ENCODE measurements around the gene MTERF2. TPM values are rescaled to one million over a fixed set of nuclear protein-coding genes. Genes with fewer than 3 reads are reported as not detected.

The MTERF2 gene
- total RNA-seq, 1 experiment from 2014 or later: 6.5 TPM

DNA sequence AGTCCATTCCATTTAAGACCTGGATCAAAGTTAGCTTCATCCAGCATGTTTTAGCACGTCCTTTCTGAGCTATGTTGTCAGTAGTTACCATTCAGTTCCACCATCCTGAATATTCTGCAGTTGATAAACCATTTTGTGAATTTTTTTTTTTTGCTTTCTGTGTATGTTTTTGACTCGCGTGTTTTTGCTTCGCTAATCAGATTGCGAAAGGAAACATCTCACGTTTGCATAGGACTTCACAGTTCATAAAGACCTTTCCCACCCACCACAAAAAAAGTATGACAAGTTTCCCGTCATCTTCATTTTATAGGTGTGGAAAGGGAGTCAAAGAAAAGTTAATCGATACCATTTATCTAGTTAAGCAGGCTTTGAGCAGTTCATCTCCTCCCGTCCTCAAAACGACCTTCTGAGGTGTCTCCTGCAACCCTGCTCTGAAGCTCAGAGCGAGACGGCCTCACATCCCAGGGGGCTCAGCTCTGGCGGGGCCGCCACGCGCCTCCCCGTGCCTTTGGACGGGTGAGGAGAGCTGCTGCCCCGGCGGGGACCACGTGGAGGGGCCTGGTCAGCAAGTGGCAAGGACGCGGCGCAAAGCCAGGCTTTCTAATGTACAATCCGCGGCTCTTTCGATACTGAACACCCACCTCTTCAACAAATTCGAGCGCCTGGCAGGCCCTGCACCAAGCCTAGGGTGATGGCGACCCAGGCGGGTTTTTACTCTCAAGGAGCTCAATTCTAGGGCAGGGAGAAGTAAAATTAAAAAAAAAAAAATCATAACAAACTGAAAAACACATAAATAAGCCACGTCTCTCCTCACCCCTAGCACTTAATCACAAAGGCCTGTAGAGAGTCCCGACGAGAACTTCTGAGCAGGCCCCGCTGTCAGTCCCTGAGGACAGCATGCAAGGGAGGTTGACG lies 32.2 kb downstream of the MTERF2 start:
- DNase-seq: peak; percentile 48
- Histone ChIP-seq H3K27me3 (ENCODE audit: control insufficient read depth, insufficient read depth, low read length) (peaks cover 2% of the 10 kb centered on the region; the same call in 1 of the 2 replicates), H3K36me3 (replicated peaks; ENCODE audit: control insufficient read depth, insufficient read depth, low read length) (no peaks in the 10 kb centered on the region), H3K4me3 (ENCODE audit: insufficient read depth, low read depth, low read length) (peak overlapping the region; percentile 94)

DNA sequence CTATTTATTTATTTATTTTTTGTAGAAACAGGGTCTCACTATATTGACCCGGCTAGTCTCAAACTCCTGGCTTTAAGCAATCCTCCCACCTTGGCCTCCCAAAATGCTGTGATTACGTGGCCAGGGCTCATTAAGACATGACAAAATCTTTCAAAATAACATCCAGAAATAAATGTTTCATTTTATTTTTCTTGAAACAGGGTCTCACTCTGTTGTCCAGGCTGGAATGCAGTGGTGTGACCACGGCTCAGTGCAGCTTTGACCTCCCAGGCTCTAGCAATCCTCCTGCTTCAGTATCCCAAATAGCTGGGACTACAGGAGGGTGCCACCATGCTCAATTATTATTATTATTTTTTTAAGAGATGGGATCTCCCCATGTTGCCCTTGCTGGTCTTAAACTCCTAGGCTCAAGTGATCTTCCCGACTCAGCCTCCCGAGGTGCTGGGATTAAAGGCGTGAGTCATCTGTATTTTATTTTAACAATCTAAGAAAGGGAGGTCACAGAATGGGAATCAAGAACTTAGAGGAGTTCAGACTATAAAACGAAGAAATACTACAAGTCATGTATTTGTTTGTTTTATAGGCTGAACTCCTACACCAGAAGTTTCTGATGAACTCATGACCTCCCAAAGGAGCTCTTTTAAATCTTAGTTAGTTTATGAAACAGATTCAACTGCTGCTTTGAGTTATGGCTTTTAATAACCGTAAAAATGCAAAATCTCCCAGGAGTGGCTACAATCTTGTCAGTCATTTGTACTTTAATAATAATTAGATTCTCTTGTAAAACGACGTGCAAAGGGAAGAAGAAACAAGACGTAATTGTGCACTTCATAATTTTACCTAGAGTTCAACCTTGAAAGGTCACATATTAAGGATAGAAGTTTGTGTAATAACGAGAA lies 33.3 kb downstream of the MTERF2 start:
- Histone ChIP-seq H3K36me3 (replicated peaks; ENCODE audit: control insufficient read depth, insufficient read depth, low read length) (no peaks in the 10 kb centered on the region), H3K4me3 (ENCODE audit: insufficient read depth, low read depth, low read length) (no peak overlapping the region), H3K27me3 (ENCODE audit: control insufficient read depth, insufficient read depth, low read length) (peaks cover 2% of the 10 kb centered on the region; the same call in 1 of the 2 replicates)
- no peak for DNase-seq

DNA sequence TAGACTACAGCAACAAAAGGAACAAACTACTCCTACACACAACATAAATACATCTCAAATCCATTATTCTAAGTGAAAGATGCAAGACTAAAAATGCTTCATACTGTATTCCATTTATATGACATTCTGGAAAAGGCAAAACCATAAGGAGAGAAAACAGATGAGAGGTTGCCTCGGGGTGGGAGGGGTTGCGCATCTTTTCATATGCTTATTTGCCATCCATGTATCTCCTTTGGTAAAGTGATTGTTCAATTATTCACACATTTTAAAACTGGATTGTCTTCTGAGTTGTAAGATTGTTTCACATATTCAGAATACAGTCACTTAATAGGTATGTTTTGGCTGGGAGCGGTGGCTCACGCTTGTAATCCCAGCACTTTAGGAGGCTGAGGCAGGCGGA lies 36.4 kb downstream of the MTERF2 start:
- H3K4me3 ChIP-seq (ENCODE audit: insufficient read depth, low read depth, low read length): no peak overlapping the region
- H3K27me3 ChIP-seq (ENCODE audit: control insufficient read depth, insufficient read depth, low read length): peaks cover 2% of the 10 kb centered on the region; the same call in 1 of the 2 replicates
- H3K36me3 ChIP-seq (replicated peaks; ENCODE audit: control insufficient read depth, insufficient read depth, low read length): no peaks in the 10 kb centered on the region

DNA sequence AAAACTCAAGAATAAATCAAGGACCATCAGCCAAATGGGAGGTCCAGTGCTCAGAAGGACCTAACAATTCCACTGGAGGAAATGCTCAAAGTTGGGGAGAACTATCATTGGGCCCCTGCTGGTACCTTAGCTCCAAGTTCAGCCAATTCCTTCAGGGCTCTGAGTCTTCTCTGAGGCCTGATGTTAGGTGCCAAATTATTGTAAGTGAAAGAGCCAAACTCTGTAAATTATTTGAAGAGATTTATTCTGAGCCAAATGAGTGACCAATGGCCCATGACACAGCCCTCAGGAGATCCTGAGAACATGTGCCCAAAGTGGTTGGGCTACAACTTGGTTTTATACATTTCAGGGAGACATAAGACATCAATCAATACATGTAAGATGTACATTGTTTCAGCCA lies 39.5 kb downstream of the MTERF2 start:
- DNase-seq: no peak
- Histone ChIP-seq H3K27me3 (ENCODE audit: control insufficient read depth, insufficient read depth, low read length) (no peaks in the 10 kb centered on the region), H3K4me3 (ENCODE audit: insufficient read depth, low read depth, low read length) (no peak overlapping the region), H3K36me3 (replicated peaks; ENCODE audit: control insufficient read depth, insufficient read depth, low read length) (no peaks in the 10 kb centered on the region)

More for the DNA sequence above, 36.4 kb downstream of the MTERF2 start:
- DNase-seq: no peak

DNA sequence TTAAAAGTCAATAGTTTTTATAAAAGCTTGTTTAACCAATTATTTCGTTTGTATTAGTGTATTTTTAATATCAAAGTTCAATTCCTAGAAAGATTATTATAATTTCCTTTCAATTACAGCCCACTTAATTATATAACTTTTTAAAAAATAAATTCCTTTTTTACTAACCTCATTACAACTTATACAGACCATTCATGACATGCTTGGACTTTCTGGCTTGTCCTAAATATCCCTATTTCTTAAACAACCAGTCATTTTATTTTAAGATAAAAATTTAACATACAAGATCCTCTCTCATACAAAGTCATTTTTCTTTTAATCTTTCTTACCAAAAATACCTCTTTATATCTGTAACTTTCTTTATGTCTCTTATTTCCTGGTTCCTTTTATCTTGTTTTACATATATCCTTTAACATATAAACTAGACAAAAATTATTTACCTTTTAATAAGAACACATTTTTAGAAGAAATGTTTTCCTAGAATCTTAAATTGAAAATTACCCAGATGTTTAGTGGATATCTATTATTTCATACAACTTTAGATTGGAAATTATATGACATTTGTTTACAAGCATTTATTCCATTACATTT lies 41.6 kb downstream of the MTERF2 start:
- Histone ChIP-seq H3K36me3 (replicated peaks; ENCODE audit: control insufficient read depth, insufficient read depth, low read length) (no peaks in the 10 kb centered on the region), H3K27me3 (ENCODE audit: control insufficient read depth, insufficient read depth, low read length) (no peaks in the 10 kb centered on the region), H3K4me3 (ENCODE audit: insufficient read depth, low read depth, low read length) (no peak overlapping the region)
- DNase-seq: no peak

DNA sequence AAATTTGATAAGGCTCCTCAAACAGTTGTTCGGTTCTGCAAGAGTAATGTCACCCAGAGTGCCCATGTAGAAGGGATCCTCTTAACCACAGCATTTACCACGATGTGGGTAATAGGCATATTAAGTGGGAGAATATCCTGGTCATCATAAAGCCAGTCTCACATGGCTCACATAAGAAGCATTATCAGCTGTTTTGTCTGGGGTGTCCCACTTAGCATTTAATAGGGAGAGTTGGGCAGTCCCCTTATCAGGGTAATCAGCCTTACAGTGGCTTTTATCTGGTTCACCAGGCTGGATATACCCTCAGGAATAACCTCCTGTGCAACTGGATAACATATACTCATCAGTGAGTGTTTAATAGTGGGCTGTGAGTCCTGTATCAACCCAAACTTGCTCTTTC lies 44.2 kb downstream of the MTERF2 start:
- no peak overlapping the region for H3K4me3 ChIP-seq (ENCODE audit: insufficient read depth, low read depth, low read length)
- DNase-seq: no peak
- H3K36me3 ChIP-seq (replicated peaks; ENCODE audit: control insufficient read depth, insufficient read depth, low read length): no peaks in the 10 kb centered on the region
- H3K27me3 ChIP-seq (ENCODE audit: control insufficient read depth, insufficient read depth, low read length): no peaks in the 10 kb centered on the region

DNA sequence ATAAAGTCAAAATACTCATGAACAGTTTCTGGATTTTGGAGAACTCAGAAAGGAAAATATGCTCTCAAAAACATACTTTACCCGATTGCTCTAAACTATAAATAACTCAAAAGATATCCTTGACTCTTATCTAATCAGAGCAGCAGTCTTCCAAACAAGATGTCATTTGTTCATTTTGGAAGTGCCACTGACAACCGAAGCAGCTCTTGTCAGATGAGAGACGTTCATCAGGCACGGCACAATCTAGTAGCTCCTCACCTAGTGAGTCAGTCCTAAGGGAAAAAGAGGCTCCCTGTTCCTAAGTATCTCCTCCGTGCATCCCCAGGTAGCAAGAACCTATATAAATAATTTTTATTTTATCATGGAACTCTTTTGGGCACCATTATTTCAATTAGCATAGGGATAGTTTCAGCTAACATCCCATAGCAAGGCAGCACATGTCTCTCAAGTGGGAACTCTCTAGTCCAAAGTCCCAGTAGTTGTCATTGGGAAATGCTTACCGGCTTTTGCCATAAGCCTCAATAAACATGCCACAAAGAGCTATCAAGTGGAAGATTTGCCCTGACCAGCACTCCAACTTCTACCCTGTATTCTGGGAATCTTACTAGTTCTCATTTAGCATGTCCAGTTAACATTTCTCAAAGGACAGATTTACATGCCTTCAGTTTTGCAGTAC lies 45.3 kb downstream of the MTERF2 start:
- no peaks in the 10 kb centered on the region for H3K36me3 ChIP-seq (replicated peaks; ENCODE audit: control insufficient read depth, insufficient read depth, low read length)
- DNase-seq: no peak
- H3K27me3 ChIP-seq (ENCODE audit: control insufficient read depth, insufficient read depth, low read length): no peaks in the 10 kb centered on the region
- no peak overlapping the region for H3K4me3 ChIP-seq (ENCODE audit: insufficient read depth, low read depth, low read length)

DNA sequence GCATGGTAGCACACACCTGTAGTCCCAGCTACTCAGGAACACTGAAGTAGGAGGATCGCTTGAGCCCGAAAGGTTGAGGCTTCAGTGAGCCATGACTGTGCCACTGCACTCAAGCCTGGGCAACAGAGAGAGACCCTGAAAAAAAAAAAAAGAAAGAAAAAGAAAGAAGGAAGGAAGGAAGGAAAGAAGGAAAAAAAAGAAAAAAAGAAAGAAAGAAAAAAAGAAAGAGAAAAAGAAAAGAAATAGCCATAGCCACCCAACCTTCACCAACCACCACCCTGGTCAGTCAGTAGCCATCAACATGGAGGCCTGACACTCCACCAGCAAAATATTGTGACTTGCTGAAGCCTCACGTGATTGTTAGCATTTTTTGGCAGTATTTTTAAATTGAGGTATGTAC lies 52.7 kb downstream of the MTERF2 start:
- H3K27me3 ChIP-seq (ENCODE audit: control insufficient read depth, insufficient read depth, low read length): no peaks in the 10 kb centered on the region
- DNase-seq: no peak
- no peak overlapping the region for H3K4me3 ChIP-seq (ENCODE audit: insufficient read depth, low read depth, low read length)
- H3K36me3 ChIP-seq (replicated peaks; ENCODE audit: control insufficient read depth, insufficient read depth, low read length): no peaks in the 10 kb centered on the region

Other genes starting within 250 kb of the MTERF2 start
- 10.7 and 15.2 TPM in 2 replicates for gene RIC8B, start 212.5 kb downstream of the MTERF2 start, total RNA-seq (2014; rRNA removed; shearing (Covaris generic))
- 19.0 and 23.7 TPM in 2 replicates for gene TMEM263, start 31.2 kb downstream of the MTERF2 start, total RNA-seq (2014; rRNA removed; shearing (Covaris generic))
- gene CRY1, start 106.4 kb upstream of the MTERF2 start, total RNA-seq (2014; rRNA removed; shearing (Covaris generic)): 44.0 and 44.9 TPM in 2 replicates